Measurements from ENCODE around the gene URGCP. TPM values are rescaled to one million over a fixed set of nuclear protein-coding genes. Genes with fewer than 3 reads are reported as not detected.

The URGCP gene
- total RNA-seq, 1 donor from 2014 or later, result 39.6 TPM

DNA sequence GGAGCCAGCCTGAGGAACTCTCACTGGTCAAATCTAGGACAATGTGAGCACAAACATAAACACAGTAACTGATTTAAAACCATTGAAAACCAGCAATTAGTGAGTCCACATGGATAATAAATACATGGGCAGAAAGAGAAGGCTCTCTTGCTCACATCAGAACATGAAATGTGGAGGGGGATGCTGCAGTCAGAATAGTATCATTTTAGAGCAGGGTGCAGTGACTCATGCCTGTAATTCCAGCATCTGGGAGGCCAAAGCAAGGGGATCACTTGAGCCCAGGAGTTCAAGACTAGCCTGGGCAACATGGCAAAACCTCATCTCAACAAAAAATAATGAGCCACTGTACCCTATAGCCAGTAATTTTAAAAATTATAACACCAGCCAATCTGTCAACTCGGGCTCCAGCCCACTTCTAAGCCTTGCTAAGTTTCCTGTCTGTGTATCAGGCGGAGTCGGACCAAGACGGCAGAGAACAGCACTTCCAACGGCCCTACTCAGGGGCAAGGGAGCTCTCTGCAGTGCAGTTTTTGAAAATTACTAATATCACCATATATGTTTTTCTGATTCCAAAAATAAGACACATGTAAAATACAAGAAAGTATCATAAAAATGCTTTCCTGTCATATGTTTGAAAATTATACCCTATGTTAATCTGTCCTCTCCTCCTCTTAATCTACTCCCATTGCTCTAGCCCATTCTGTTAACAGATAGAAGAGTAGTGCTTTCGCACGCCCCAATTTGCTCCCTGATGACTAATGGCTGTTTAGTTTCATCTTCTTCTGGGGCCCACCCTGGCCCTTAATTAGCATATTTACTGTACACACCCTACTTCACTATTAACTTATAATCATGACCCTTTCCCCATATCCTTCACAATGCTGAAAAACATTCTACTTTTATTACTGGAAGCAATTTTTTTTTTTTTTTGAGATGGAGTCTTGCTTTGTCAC is 17.1 kb downstream of the URGCP start:
- DNase-seq, result no peak
- no peak overlapping the region for H3K4me3 ChIP-seq
- H3K4me1 ChIP-seq, result peaks cover 59% of the 10 kb centered on the region
- H3K9me3 ChIP-seq (replicated peaks), result no peaks in the 10 kb centered on the region
- H3K27me3 ChIP-seq (ENCODE audit: low read depth), result no peaks in the 10 kb centered on the region
- intact Hi-C loops (cut with micrococcal nuclease), result no loop called here
- H3K27ac ChIP-seq (replicated peaks), result no peak overlapping the region
- peaks cover 33% of the 10 kb centered on the region for H3K36me3 ChIP-seq
- TF ChIP-seq, protein P1, sequence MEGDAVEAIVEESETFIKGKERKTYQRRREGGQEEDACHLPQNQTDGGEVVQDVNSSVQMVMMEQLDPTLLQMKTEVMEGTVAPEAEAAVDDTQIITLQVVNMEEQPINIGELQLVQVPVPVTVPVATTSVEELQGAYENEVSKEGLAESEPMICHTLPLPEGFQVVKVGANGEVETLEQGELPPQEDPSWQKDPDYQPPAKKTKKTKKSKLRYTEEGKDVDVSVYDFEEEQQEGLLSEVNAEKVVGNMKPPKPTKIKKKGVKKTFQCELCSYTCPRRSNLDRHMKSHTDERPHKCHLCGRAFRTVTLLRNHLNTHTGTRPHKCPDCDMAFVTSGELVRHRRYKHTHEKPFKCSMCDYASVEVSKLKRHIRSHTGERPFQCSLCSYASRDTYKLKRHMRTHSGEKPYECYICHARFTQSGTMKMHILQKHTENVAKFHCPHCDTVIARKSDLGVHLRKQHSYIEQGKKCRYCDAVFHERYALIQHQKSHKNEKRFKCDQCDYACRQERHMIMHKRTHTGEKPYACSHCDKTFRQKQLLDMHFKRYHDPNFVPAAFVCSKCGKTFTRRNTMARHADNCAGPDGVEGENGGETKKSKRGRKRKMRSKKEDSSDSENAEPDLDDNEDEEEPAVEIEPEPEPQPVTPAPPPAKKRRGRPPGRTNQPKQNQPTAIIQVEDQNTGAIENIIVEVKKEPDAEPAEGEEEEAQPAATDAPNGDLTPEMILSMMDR (IDR thresholded peaks at IDR 0.05; ENCODE audit: borderline replicate concordance), result no peak

DNA sequence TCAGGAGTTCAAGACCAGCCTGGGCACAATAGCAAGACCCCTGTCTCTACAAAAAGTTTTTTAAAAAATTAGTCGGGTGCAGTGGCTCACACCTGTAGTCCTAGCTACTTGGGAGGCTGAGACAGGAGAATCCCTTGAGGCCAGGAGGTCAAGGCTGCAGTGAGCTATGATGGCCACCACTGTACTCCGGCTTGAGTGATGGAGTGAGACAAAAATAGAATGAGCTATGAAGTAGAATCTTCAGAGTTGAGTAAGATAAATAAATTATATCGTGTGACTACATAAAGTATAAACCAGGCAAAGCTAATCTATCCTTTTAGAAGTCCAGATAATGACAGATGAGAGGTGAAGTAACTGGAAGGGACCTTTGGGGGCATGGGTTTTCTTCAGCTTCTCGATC is 21.8 kb downstream of the URGCP start:
- Histone ChIP-seq H3K4me1 (peaks cover 38% of the 10 kb centered on the region), H3K27me3 (ENCODE audit: low read depth) (no peaks in the 10 kb centered on the region), H3K36me3 (peaks cover 70% of the 10 kb centered on the region), H3K9me3 (replicated peaks) (no peaks in the 10 kb centered on the region), H3K4me3 (no peak overlapping the region), H3K27ac (replicated peaks) (no peak overlapping the region)
- intact Hi-C loops (cut with micrococcal nuclease), result no loop called here
- no peak for DNase-seq
- TF ChIP-seq, protein P1 (IDR thresholded peaks at IDR 0.05; ENCODE audit: borderline replicate concordance), result no peak

DNA sequence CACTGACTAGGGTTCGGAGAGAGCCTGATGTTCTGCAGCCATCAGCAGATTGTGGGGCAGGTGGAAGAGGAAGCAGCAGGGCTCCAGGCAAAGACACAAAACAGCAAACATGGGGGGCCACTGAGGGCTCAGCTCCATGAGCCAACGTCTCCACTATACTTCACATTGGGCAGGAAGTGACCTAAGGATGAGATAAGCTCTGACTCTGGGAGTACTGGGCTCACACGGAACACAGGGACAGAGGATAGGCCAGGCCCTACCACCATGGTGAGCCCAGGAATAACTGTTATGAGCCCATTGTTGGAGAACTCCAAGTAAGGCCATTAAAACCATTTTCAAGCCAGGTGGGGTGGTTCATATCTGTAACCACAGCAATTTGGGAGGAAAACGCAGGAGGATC is 22.2 kb downstream of the URGCP start:
- Histone ChIP-seq H3K27me3 (ENCODE audit: low read depth) (no peaks in the 10 kb centered on the region), H3K9me3 (replicated peaks) (no peaks in the 10 kb centered on the region), H3K4me3 (no peak overlapping the region), H3K27ac (replicated peaks) (no peak overlapping the region), H3K36me3 (peaks cover 73% of the 10 kb centered on the region), H3K4me1 (peaks cover 38% of the 10 kb centered on the region)
- intact Hi-C loops (cut with micrococcal nuclease), result no loop called here
- DNase-seq, result no peak
- TF ChIP-seq, protein P1 (IDR thresholded peaks at IDR 0.05; ENCODE audit: borderline replicate concordance), result no peak

DNA sequence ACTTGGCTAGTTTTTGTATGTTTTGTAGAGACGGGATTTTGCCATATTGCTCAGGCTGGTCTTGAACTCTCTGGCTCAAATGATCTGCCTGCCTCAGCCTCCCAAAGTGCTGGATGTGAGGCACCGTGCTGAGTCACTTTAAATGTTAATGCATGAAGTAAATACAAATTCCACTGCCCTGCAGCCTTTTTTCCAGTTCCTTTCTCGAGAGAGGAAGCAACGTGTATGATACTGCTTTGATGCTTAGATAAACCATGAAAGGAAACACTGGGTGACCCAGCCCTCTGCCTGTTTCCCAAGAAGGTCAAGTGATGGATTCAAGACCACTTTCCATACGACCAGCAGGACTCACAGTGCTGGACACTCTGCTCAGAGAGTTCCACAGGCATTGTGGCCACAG is 25.8 kb downstream of the URGCP start:
- Histone ChIP-seq H3K27ac (replicated peaks) (no peak overlapping the region), H3K9me3 (replicated peaks) (no peaks in the 10 kb centered on the region), H3K4me3 (no peak overlapping the region), H3K27me3 (ENCODE audit: low read depth) (no peaks in the 10 kb centered on the region), H3K4me1 (peaks cover 42% of the 10 kb centered on the region), H3K36me3 (peaks cover 89% of the 10 kb centered on the region)
- intact Hi-C loops (cut with micrococcal nuclease), result no loop called here
- no peak for DNase-seq
- TF ChIP-seq, protein P1 (IDR thresholded peaks at IDR 0.05; ENCODE audit: borderline replicate concordance), result no peak

DNA sequence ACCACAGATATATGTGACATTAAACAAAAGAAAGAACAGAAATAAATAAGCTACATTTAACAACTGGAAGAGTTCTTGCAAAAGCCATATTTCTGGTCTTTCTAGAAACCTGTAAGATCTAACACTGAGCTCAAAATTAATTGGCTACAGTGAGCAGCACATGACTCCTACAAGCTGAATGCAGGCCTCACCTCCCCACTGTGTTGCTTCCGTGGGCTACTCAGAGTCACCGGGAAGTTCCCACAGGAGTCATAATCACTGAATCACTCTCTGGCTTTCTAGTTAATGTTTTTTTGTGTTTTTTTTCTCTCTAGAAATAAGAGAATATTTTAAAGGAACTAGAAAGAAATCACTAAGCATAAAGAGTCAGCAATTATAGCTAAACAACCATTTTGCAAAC is 26.9 kb downstream of the URGCP start:
- intact Hi-C loops (cut with micrococcal nuclease), result no loop called here
- no peak for DNase-seq
- Histone ChIP-seq H3K4me1 (peaks cover 42% of the 10 kb centered on the region), H3K36me3 (peaks cover 84% of the 10 kb centered on the region), H3K9me3 (replicated peaks) (no peaks in the 10 kb centered on the region), H3K27me3 (ENCODE audit: low read depth) (no peaks in the 10 kb centered on the region), H3K4me3 (no peak overlapping the region), H3K27ac (replicated peaks) (peak overlapping the region; percentile 67)
- TF ChIP-seq, protein P1 (IDR thresholded peaks at IDR 0.05; ENCODE audit: borderline replicate concordance), result no peak
